Endothelial cell (in vitro differentiated cells): ENCODE data around the gene MTLN. TPM values are rescaled to one million over a fixed set of nuclear protein-coding genes. Genes with fewer than 3 reads are reported as not detected.

Experiments used
- DNase-seq: peaks from one replicate; pipeline ENCODE4 v3.0.0; 2021; ENCODE audit warnings: low spot score
- H3K27ac Mint-ChIP-seq: one replicate; pipeline ENCODE4 v1.8.0; 2021; ENCODE audit warnings: mixed read lengths, inconsistent platforms; ENCODE audit not compliant: unreplicated experiment
- H3K27me3 Mint-ChIP-seq: one replicate; pipeline ENCODE4 v1.8.0; 2021; ENCODE audit warnings: mild to moderate bottlenecking, moderate library complexity, mixed read lengths, inconsistent platforms; ENCODE audit not compliant: unreplicated experiment
- H3K36me3 Mint-ChIP-seq: one replicate; pipeline ENCODE4 v1.8.0; 2021; ENCODE audit warnings: mild to moderate bottlenecking, low read depth, mixed read lengths, inconsistent platforms; ENCODE audit not compliant: unreplicated experiment
- H3K4me1 Mint-ChIP-seq: one replicate; pipeline ENCODE4 v1.8.0; 2021; ENCODE audit warnings: mild to moderate bottlenecking, mixed read lengths, inconsistent platforms; ENCODE audit not compliant: unreplicated experiment
- H3K4me3 Mint-ChIP-seq: one replicate; pipeline ENCODE4 v1.8.0; 2021; ENCODE audit warnings: mild to moderate bottlenecking, mixed read lengths, inconsistent platforms; ENCODE audit not compliant: unreplicated experiment
- H3K9me3 Mint-ChIP-seq: one replicate; pipeline ENCODE4 v1.8.0; 2021; ENCODE audit warnings: mixed read lengths, inconsistent platforms; ENCODE audit not compliant: unreplicated experiment
- CTCF ChIP-seq: fragments of 200-600 bp; sonication (generic); IDR thresholded peaks from one replicate; pipeline ENCODE4 v1.5.0; 2021; ENCODE audit warnings: antibody characterized with exemption; ENCODE audit not compliant: unreplicated experiment
- total RNA-seq: library from RNA; stranded (reverse); fragmentation: NEBNext Ultra II Directional; extraction: Animal tissue kit (Norgen Biotek cat#: 25700); gene quantifications from one replicate; pipeline ENCODE4 v1.2.1, GENCODE V29; 2021; ENCODE audit not compliant: unreplicated experiment

MTLN gene
- total RNA-seq, 1 donor from 2014 or later, result 20.2 TPM

- Mint-ChIP-seq H3K27ac (no peak overlapping the region), H3K9me3 (no peaks in the 10 kb centered on the region), H3K36me3 (no peaks in the 10 kb centered on the region), H3K27me3 (no peaks in the 10 kb centered on the region), H3K4me1 (peaks cover 3% of the 10 kb centered on the region), H3K4me3 (no peak overlapping the region)
- no peak for TF ChIP-seq CTCF
- no peak for DNase-seq
Measured at GRCh38 chr2:110166266-110166665, 46.1 kb downstream of the MTLN start.

Other genes with a start within 250 kb of the MTLN start
- gene MALL, start 96.7 kb downstream of the MTLN start, total RNA-seq, result 2.6 TPM
- gene NPHP1, start 7.5 kb downstream of the MTLN start, total RNA-seq, result 5.7 TPM